Upper lobe of left lung (tissue), 4 donors: Measurements from ENCODE around the gene SC5D.

ENCODE experiments used
- EP300 ChIP-seq, 4 donors: sonication (generic); formaldehyde crosslinking; IDR thresholded peaks; one replicate each; pipeline ENCODE4 v1.5.1; 2017; ENCODE audit warnings: antibody characterized with exemption in 4 of 4, control low read depth in 2 of 4
- POLR2A ChIP-seq, 4 donors: fragments of 450-650 bp; IDR thresholded peaks; one replicate each; pipeline ENCODE4 v1.5.1; 2016 to 2017; ENCODE audit warnings: antibody characterized with exemption in 4 of 4, mild to moderate bottlenecking in 2 of 4

DNA sequence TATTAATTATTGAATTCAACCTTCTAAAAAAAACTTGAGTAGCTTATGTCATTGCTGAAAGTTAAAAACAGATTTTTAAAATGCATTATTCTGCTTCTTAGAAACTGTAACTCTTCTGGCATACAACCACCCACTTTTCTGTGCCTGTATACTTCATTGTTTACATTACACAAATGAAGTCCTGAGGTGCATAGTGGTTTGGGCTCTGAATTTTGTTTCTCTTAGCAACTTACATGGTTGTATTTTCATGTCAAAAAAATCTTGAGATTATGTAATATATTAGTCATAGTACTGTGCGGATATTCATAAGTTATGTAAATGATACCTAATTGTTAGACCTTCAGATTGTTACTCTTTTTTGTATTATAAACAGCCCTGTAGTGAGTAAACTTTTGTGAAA is 12.2 kb downstream of the SC5D start:
- TF ChIP-seq EP300 (IDR thresholded peaks at IDR 0.05): no peak
- TF ChIP-seq POLR2A (IDR thresholded peaks at IDR 0.05): no peak
